Ectodermal cell (in vitro differentiated cells): Measurements from ENCODE around the gene LAMB1.

Experiments
- H3K27ac ChIP-seq: 2 replicates; pipeline ENCODE4 v1.7.0; 2013; ENCODE audit warnings: mild to moderate bottlenecking, low read depth, low read length; ENCODE audit not compliant: insufficient read depth, poor library complexity, severe bottlenecking
- H3K27me3 ChIP-seq: 2 replicates; pipeline ENCODE4 v1.7.0; 2013; ENCODE audit warnings: mild to moderate bottlenecking, low read length; ENCODE audit not compliant: insufficient read depth, control insufficient read depth, poor library complexity, severe bottlenecking
- H3K36me3 ChIP-seq: one replicate; pipeline ENCODE4 v1.7.0; 2013; ENCODE audit warnings: low read length; ENCODE audit not compliant: control insufficient read depth, insufficient read depth
- H3K4me1 ChIP-seq: one replicate; pipeline ENCODE4 v1.7.0; 2013; ENCODE audit warnings: low read length; ENCODE audit not compliant: control insufficient read depth, insufficient read depth
- H3K4me3 ChIP-seq: 2 replicates; pipeline ENCODE4 v1.7.0; 2013; ENCODE audit warnings: low read depth, low read length, control low read depth; ENCODE audit not compliant: insufficient read depth
- H3K9me3 ChIP-seq: 2 replicates; pipeline ENCODE4 v1.7.0; 2013; ENCODE audit warnings: mild to moderate bottlenecking, low read length, moderate library complexity; ENCODE audit not compliant: control insufficient read depth
- WGBS, 2 experiments: methylation state at CpG; one replicate each; pipeline ENCODE4 v1.1.7; 2013; ENCODE audit warnings: missing lambda C conversion rate in 2 of 2; 5-methylcytosine and 5-hydroxymethylcytosine counted together

Gene LAMB1

GRCh38 chr7:107939573-107940489 is 63.1 kb downstream of the LAMB1 start:
- WGBS, 2 experiments = 95% methylated on average over 16 of the region's 16 CpGs
- Histone ChIP-seq H3K27ac (no peak overlapping the region), H3K27me3 (no peaks in the 10 kb centered on the region), H3K4me1 (peaks cover 7% of the 10 kb centered on the region), H3K9me3 (no peaks in the 10 kb centered on the region), H3K4me3 (no peak overlapping the region), H3K36me3 (peaks cover 16% of the 10 kb centered on the region)

- no peak overlapping the region for H3K4me3 ChIP-seq
- WGBS, 2 experiments = 91 to 93% methylated on average over 6 of the region's 6 CpGs
- no peaks in the 10 kb centered on the region for H3K27me3 ChIP-seq
- H3K4me1 ChIP-seq = peaks cover 10% of the 10 kb centered on the region
- H3K27ac ChIP-seq = no peak overlapping the region
- H3K36me3 ChIP-seq = peaks cover 12% of the 10 kb centered on the region
- no peaks in the 10 kb centered on the region for H3K9me3 ChIP-seq
Observed at GRCh38 chr7:107938456-107939250, 64.3 kb downstream of the LAMB1 start.

- peaks cover 20% of the 10 kb centered on the region for H3K4me1 ChIP-seq
- H3K4me3 ChIP-seq = no peak overlapping the region
- peaks cover 8% of the 10 kb centered on the region for H3K36me3 ChIP-seq
- H3K9me3 ChIP-seq = no peaks in the 10 kb centered on the region
- 20 to 40% methylated on average over 1 of the region's 1 CpG for WGBS, 2 experiments
- H3K27ac ChIP-seq = no peak overlapping the region
- H3K27me3 ChIP-seq = no peaks in the 10 kb centered on the region
Observed at GRCh38 chr7:107937531-107937930, 65.4 kb downstream of the LAMB1 start.

GRCh38 chr7:107936312-107936711 is 66.6 kb downstream of the LAMB1 start:
- Histone ChIP-seq H3K27me3 (no peaks in the 10 kb centered on the region), H3K27ac (no peak overlapping the region), H3K9me3 (no peaks in the 10 kb centered on the region), H3K4me1 (peaks cover 28% of the 10 kb centered on the region), H3K36me3 (peaks cover 8% of the 10 kb centered on the region), H3K4me3 (no peak overlapping the region)
- WGBS, 2 experiments = 99 to 100% methylated on average over 1 to 2 of the region's 2 CpGs

- no peaks in the 10 kb centered on the region for H3K27me3 ChIP-seq
- no peaks in the 10 kb centered on the region for H3K9me3 ChIP-seq
- WGBS, 2 experiments = 64 to 66% methylated on average over 7 to 8 of the region's 8 CpGs
- peaks cover 28% of the 10 kb centered on the region for H3K4me1 ChIP-seq
- H3K27ac ChIP-seq = no peak overlapping the region
- H3K4me3 ChIP-seq = no peak overlapping the region
- peaks cover 8% of the 10 kb centered on the region for H3K36me3 ChIP-seq
Observed at GRCh38 chr7:107934991-107935770, 67.8 kb downstream of the LAMB1 start.

- Histone ChIP-seq H3K36me3 (peaks cover 16% of the 10 kb centered on the region), H3K27ac (peak overlapping the region; percentile 22), H3K27me3 (no peaks in the 10 kb centered on the region), H3K9me3 (no peaks in the 10 kb centered on the region), H3K4me3 (no peak overlapping the region), H3K4me1 (peaks cover 28% of the 10 kb centered on the region)
- WGBS, 2 experiments = 9 to 14% methylated on average over 6 of the region's 6 CpGs
Observed at GRCh38 chr7:107933386-107934013, 69.5 kb downstream of the LAMB1 start.

- H3K4me3 ChIP-seq = no peak overlapping the region
- H3K4me1 ChIP-seq = peaks cover 28% of the 10 kb centered on the region
- H3K9me3 ChIP-seq = no peaks in the 10 kb centered on the region
- H3K36me3 ChIP-seq = peaks cover 18% of the 10 kb centered on the region
- H3K27ac ChIP-seq = peak overlapping the region; percentile 68
- no peaks in the 10 kb centered on the region for H3K27me3 ChIP-seq
- 0% methylated on average over 2 of the region's 2 CpGs for WGBS, 2 experiments
Observed at GRCh38 chr7:107932805-107933204, 70.2 kb downstream of the LAMB1 start.

- 51 to 60% methylated on average over 5 of the region's 5 CpGs for WGBS, 2 experiments
- H3K36me3 ChIP-seq = peaks cover 18% of the 10 kb centered on the region
- no peaks in the 10 kb centered on the region for H3K9me3 ChIP-seq
- peak overlapping the region; percentile 68 for H3K27ac ChIP-seq
- no peaks in the 10 kb centered on the region for H3K27me3 ChIP-seq
- peaks cover 22% of the 10 kb centered on the region for H3K4me1 ChIP-seq
- H3K4me3 ChIP-seq = no peak overlapping the region
Observed at GRCh38 chr7:107931740-107932515, 71.0 kb downstream of the LAMB1 start.

GRCh38 chr7:107926481-107926880 is 76.5 kb downstream of the LAMB1 start:
- Histone ChIP-seq H3K27ac (no peak overlapping the region), H3K9me3 (no peaks in the 10 kb centered on the region), H3K36me3 (peaks cover 35% of the 10 kb centered on the region), H3K4me3 (no peak overlapping the region), H3K27me3 (no peaks in the 10 kb centered on the region), H3K4me1 (no peaks in the 10 kb centered on the region)
- 96 to 100% methylated on average over 1 of the region's 1 CpG for WGBS, 2 experiments
